K562 (cell line): Measurements from ENCODE around the gene ATP5MC3. TPM values are rescaled to one million over a fixed set of nuclear protein-coding genes. Genes with fewer than 3 reads are reported as not detected.

ENCODE experiments used
- ATAC-seq: fragments of 200-7000 bp; cut with Tn5 transposase; 3 replicates; pipeline ENCODE4 v1.9.1; 2020; ENCODE audit warnings: moderate library complexity
- BruUV-seq: library from RNA; stranded (reverse); fragments of 400-500 nt; replicated peaks from 2 replicates; lab custom pipeline; 2021; lab: Mats Ljungman, UMichigan
- CTCF ChIA-PET: fragments of 300-600 bp; formaldehyde crosslinking; extraction: SDS; loops from one replicate; lab custom pipeline; 2021; ENCODE audit warnings: low intra/inter-chr PET ratio; lab: Yijun Ruan, JAX
- POLR2A ChIA-PET: fragments of 300-600, 350-650 bp; sonication (Branson Sonifier 250); formaldehyde crosslinking; extraction: SDS; loops from one replicate; lab custom pipeline; 2021; ENCODE audit warnings: antibody characterized with exemption, inconsistent platforms; lab: Yijun Ruan, JAX
- DNase-seq, 4 experiments: peaks; one replicate each; pipeline versions ENCODE4 v3.0.0 to v3.0.0-alpha.2; 2011 to 2018; ENCODE audit warnings: low spot score in 3 of 4, mixed read lengths in 3 of 4; ENCODE audit errors: extremely low read depth in 1 of 4
- FAIRE-seq: peaks from 2 replicates; lab custom pipeline; 2011; peaks lifted over from hg19 to GRCh38; lab: Jason Lieb, UNC
- H2AFZ ChIP-seq: 2 replicates; pipeline ENCODE4 v1.6.0; 2011; ENCODE audit warnings: low read depth, low read length, control low read depth, inconsistent platforms
- H3K27ac ChIP-seq: fragments of 200-600 bp; 3 replicates; pipeline ENCODE4 v1.8.0; 2011; ENCODE audit warnings: low read depth, mild to moderate bottlenecking, control low read depth, inconsistent platforms, low read length, moderate library complexity, mixed read lengths; ENCODE audit errors: extremely low read depth
- H3K27me3 ChIP-seq, 2 experiments: fragments of 300-600 bp in 1 of 2; 2 replicates in 1 of 2; 3 replicates in 1 of 2; pipeline versions ENCODE4 v1.6.0 to v1.8.0; 2011; ENCODE audit warnings: inconsistent platforms in 2 of 2, low read length in 2 of 2, mild to moderate bottlenecking in 1 of 2, mixed read lengths in 1 of 2, moderate library complexity in 1 of 2; ENCODE audit not compliant: control insufficient read depth in 2 of 2, insufficient read depth in 2 of 2
- H3K36me3 ChIP-seq: fragments of 300-600 bp; 3 replicates; pipeline ENCODE4 v1.8.0; 2011; ENCODE audit warnings: mild to moderate bottlenecking, low read length, inconsistent platforms; ENCODE audit not compliant: control insufficient read depth, insufficient read depth
- H3K4me1 ChIP-seq, 2 experiments: fragments of 200-600 bp in 1 of 2; replicated peaks in 1 of 2; 2 replicates in 1 of 2; 3 replicates in 1 of 2; pipeline versions ENCODE4 v1.5.1 to v1.8.0; 2011; ENCODE audit warnings: inconsistent platforms in 2 of 2, low read length in 2 of 2, mild to moderate bottlenecking in 1 of 2, mixed read lengths in 1 of 2, moderate library complexity in 1 of 2; ENCODE audit not compliant: control insufficient read depth in 2 of 2, insufficient read depth in 2 of 2
- H3K4me2 ChIP-seq: 2 replicates; pipeline ENCODE4 v1.6.1; 2011; ENCODE audit warnings: low read length, control low read depth, inconsistent platforms, mixed read lengths; ENCODE audit not compliant: insufficient read depth
- H3K4me3 ChIP-seq: fragments of 200-600 bp; sonication (generic), shearing (Covaris generic); 2 replicates; pipeline ENCODE4 v1.5.1; 2016; ENCODE audit warnings: control low read depth, inconsistent platforms
- H3K79me2 ChIP-seq: fragments of 200-600 bp; 3 replicates; pipeline ENCODE4 v1.8.0; 2011; ENCODE audit warnings: low read length, inconsistent platforms; ENCODE audit not compliant: control insufficient read depth, insufficient read depth
- H3K9ac ChIP-seq, 2 experiments: 2 replicates each; pipeline versions ENCODE4 v1.6.0 to v1.6.1; 2011; ENCODE audit warnings: low read depth in 2 of 2, low read length in 2 of 2, control low read depth in 1 of 2, inconsistent platforms in 1 of 2, mild to moderate bottlenecking in 1 of 2, mixed read lengths in 1 of 2; ENCODE audit not compliant: insufficient read depth in 1 of 2
- H3K9me1 ChIP-seq: one replicate; pipeline ENCODE4 v1.6.0; 2011; ENCODE audit warnings: inconsistent platforms, mild to moderate bottlenecking, low read length, moderate library complexity; ENCODE audit not compliant: control insufficient read depth, insufficient read depth
- H3K9me3 ChIP-seq: replicated peaks from 2 replicates; pipeline ENCODE4 v1.5.1; 2011; ENCODE audit warnings: low read depth, low read length, inconsistent platforms; ENCODE audit not compliant: control insufficient read depth, insufficient read depth
- H4K20me1 ChIP-seq: replicated peaks from 2 replicates; pipeline ENCODE4 v1.6.1; 2011; ENCODE audit warnings: low read length, inconsistent platforms, mixed read lengths; ENCODE audit not compliant: control insufficient read depth, insufficient read depth
- CEBPB ChIP-seq: fragments of 450-650 bp; IDR thresholded peaks from 2 replicates; pipeline ENCODE4 v1.6.1; 2016; ENCODE audit warnings: missing genetic modification characterization, missing compliant biosample characterization
- ERF ChIP-seq: fragments of 450-650 bp; formaldehyde crosslinking; IDR thresholded peaks from 2 replicates; pipeline ENCODE4 v1.4.0; 2020; ENCODE audit warnings: mild to moderate bottlenecking, mixed read lengths
- GTF2F1 ChIP-seq: IDR thresholded peaks from 2 replicates; pipeline ENCODE4 v1.6.1; 2011; ENCODE audit warnings: low read depth, low read length, improper control_type of control experiment
- MAFG ChIP-seq: fragments of 450-650 bp; conservative IDR thresholded peaks from 2 replicates; pipeline ENCODE4 v1.6.1; 2016; ENCODE audit warnings: missing genetic modification characterization, missing compliant biosample characterization
- SP1 ChIP-seq: sonication (generic); formaldehyde crosslinking; IDR thresholded peaks from 2 replicates; pipeline ENCODE4 v1.8.1; 2022; ENCODE audit warnings: mild to moderate bottlenecking, missing genetic modification reagents
- ZBTB17 ChIP-seq: fragments of 450-650 bp; formaldehyde crosslinking; IDR thresholded peaks from 2 replicates; pipeline ENCODE4 v1.4.0; 2020; ENCODE audit warnings: mild to moderate bottlenecking
- WGBS: fragments of 100-300 bp; shearing (Covaris generic); methylation state at CpG from one replicate; pipeline ENCODE4 v1.1.6; 2016; ENCODE audit warnings: low coverage, mixed read lengths; ENCODE audit not compliant: insufficient coverage; ENCODE audit errors: missing lambda C conversion rate; 5-methylcytosine and 5-hydroxymethylcytosine counted together
- in situ Hi-C: fragments of 300-500 bp; cut with MboI; formaldehyde crosslinking; loops from 4 replicates; pipeline ENCODE4 v1.15.0; 2018; ENCODE audit warnings: inconsistent platforms, mixed read lengths
- intact Hi-C: fragments of 100-400 bp; cut with micrococcal nuclease; formaldehyde crosslinking; loops from 2 replicates; pipeline ENCODE4 v1.14.2; 2022
- polyA plus RNA-seq, 8 experiments: library from polyadenylated mRNA; depleted of rRNA in 4 of 8; stranded (reverse) in 5 of 8; unstranded in 3 of 8; fragments of >200 nt; fragmentation: Nextera tagmentation in 2 of 8; fragmentation: Illumina TruSeq in 1 of 8; extraction: Ambion mirVana in 2 of 8; extraction: Trizol in 1 of 8; gene quantifications; 2 replicates each; pipeline versions ENCODE4 v1.2.1 to v1.2.3, GENCODE V29; 2011 to 2014; ENCODE audit warnings: inconsistent platforms in 1 of 8, missing spikeins in 1 of 8
- total RNA-seq, 7 experiments: library from RNA; depleted of rRNA in 6 of 7; stranded (reverse); fragments of >200 nt in 6 of 7; fragmentation: Illumina TruSeq in 2 of 7; extraction: Trizol in 2 of 7; gene quantifications; 2 replicates each; pipeline versions ENCODE4 v1.2.1 to v1.2.3, GENCODE V29; 2011 to 2021; ENCODE audit warnings: low replicate concordance in 1 of 7
- TF ChIP-seq, protein P1 (sequence below): fragments of 450-650 bp; IDR thresholded peaks from 2 replicates; pipeline ENCODE4 v1.6.1; 2017; ENCODE audit warnings: antibody characterized with exemption, mild to moderate bottlenecking
- TF ChIP-seq, protein P2 (sequence below): fragments of 450-650 bp; formaldehyde crosslinking; IDR thresholded peaks from 2 replicates; pipeline ENCODE4 v1.4.0; 2020; ENCODE audit warnings: mild to moderate bottlenecking, moderate library complexity
- TF ChIP-seq, protein P3 (sequence below): sonication (generic); formaldehyde crosslinking; IDR thresholded peaks from 2 replicates; pipeline ENCODE4 v1.8.0; 2022; ENCODE audit warnings: mild to moderate bottlenecking, missing genetic modification reagents
- TF ChIP-seq, protein P4 (sequence below): fragments of 150-350 bp; IDR thresholded peaks from 2 replicates; pipeline ENCODE4 v1.6.1; 2014; ENCODE audit warnings: low read depth, mild to moderate bottlenecking, low read length, borderline replicate concordance

Gene ATP5MC3
- total and polyA plus RNA-seq, 9 of the 15 experiments (the other 6 are each of a cell fraction or from before 2014, with no cell fraction given) = 423 to 2,565 (median 1,012) TPM

DNA sequence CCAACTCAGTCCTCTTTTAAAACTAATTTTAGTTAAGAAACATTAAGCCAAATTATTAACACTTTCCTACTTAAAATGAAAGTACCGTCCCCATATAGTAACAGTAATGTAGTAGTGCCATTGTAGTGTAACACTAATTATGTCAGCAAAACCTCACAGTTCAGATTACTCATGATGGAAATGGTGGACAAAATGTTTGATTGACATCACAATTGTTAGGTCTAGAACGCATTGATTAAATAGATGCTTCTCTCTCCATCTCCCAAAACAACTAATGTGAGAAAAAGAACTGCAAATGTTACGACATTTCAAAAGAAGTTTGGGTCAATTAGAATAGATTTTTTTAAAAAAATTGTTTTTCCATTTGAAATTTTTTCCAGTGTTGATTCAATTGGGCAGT is 12.3 kb downstream of the ATP5MC3 start (continued):
- TF ChIP-seq, protein P1, sequence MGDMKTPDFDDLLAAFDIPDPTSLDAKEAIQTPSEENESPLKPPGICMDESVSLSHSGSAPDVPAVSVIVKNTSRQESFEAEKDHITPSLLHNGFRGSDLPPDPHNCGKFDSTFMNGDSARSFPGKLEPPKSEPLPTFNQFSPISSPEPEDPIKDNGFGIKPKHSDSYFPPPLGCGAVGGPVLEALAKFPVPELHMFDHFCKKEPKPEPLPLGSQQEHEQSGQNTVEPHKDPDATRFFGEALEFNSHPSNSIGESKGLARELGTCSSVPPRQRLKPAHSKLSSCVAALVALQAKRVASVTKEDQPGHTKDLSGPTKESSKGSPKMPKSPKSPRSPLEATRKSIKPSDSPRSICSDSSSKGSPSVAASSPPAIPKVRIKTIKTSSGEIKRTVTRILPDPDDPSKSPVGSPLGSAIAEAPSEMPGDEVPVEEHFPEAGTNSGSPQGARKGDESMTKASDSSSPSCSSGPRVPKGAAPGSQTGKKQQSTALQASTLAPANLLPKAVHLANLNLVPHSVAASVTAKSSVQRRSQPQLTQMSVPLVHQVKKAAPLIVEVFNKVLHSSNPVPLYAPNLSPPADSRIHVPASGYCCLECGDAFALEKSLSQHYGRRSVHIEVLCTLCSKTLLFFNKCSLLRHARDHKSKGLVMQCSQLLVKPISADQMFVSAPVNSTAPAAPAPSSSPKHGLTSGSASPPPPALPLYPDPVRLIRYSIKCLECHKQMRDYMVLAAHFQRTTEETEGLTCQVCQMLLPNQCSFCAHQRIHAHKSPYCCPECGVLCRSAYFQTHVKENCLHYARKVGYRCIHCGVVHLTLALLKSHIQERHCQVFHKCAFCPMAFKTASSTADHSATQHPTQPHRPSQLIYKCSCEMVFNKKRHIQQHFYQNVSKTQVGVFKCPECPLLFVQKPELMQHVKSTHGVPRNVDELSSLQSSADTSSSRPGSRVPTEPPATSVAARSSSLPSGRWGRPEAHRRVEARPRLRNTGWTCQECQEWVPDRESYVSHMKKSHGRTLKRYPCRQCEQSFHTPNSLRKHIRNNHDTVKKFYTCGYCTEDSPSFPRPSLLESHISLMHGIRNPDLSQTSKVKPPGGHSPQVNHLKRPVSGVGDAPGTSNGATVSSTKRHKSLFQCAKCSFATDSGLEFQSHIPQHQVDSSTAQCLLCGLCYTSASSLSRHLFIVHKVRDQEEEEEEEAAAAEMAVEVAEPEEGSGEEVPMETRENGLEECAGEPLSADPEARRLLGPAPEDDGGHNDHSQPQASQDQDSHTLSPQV = 0 out of 2 replicates have a peak, but pooled peaks have one; percentile 7
- TF ChIP-seq MAFG (tag) (no peak), CEBPB (tag) (0 out of 2 replicates have a peak, but pooled peaks have one; percentile 35)

DNA sequence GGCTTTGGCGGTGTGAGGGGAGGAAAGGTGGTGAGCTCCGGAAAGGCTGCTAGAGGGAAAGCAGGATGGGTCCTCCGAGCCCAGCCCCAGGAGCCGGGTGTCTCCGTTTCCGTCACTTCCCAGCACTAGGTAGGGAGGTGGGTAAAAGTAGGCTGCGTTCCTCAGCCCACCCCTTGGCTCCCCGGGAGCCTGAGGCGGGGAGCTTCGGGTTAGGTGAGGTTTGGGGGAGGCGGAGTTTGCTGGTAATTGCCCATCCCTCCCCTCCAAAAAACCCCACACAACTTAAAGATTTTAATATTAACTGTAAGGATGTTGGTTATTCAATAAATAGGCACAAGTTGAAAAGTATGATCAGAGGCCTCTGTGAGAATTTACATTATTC is 13.0 kb downstream of the ATP5MC3 start:
- in situ Hi-C loops = loop anchor here (10.0 kb wide), 1 partner anchor 1224 kb away; no protein-coding TSS in a partner anchor
- Histone ChIP-seq H3K27me3 (no peaks in the 10 kb centered on the region), H4K20me1 (no peaks in the 10 kb centered on the region), H3K4me2 (peak overlapping the region; percentile 86), H3K9me3 (peaks cover 3% of the 10 kb centered on the region; the same call in 1 of the 2 replicates), H3K79me2 (peaks cover 68% of the 10 kb centered on the region), H3K36me3 (peaks cover 10% of the 10 kb centered on the region; the same call in 2 of the 3 replicates), H3K9ac (peak overlapping the region; percentile 96 to 99), H3K4me3 (peak overlapping the region; percentile 69), H3K4me1 (peaks cover 10 to 12% of the 10 kb centered on the region in 2 experiments), H3K9me1 (no peaks in the 10 kb centered on the region), H3K27ac (peak overlapping the region; percentile 82), H2AFZ (peak overlapping the region; percentile 91)
- POLR2A ChIA-PET = interaction anchor here (0.5 to 1.3 kb wide), 11 partner anchors 10 to 911 kb away, joined by 3 to 42 read pairs (median 3); no protein-coding TSS in a partner anchor
- TSS peak; percentile 85 for BruUV-seq
- CTCF ChIA-PET = no interaction called here
- 2% methylated on average over 11 of the region's 11 CpGs for WGBS
- intact Hi-C loops = loop anchor here (1.0 to 5.0 kb wide), 3 partner anchors 13 to 834 kb away; partner anchors contain the start of genes ATP5MC3 and LNPK
- FAIRE-seq = no peak
- DNase-seq = no peak
- ATAC-seq = peak; percentile 20
- TF ChIP-seq, protein P2, sequence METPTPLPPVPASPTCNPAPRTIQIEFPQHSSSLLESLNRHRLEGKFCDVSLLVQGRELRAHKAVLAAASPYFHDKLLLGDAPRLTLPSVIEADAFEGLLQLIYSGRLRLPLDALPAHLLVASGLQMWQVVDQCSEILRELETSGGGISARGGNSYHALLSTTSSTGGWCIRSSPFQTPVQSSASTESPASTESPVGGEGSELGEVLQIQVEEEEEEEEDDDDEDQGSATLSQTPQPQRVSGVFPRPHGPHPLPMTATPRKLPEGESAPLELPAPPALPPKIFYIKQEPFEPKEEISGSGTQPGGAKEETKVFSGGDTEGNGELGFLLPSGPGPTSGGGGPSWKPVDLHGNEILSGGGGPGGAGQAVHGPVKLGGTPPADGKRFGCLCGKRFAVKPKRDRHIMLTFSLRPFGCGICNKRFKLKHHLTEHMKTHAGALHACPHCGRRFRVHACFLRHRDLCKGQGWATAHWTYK (CRISPR knock-in tag) = 0 out of 2 replicates have a peak, but pooled peaks have one; percentile 63
- TF ChIP-seq GTF2F1 (0 out of 2 replicates have a peak, but pooled peaks have one; percentile 12), ERF (CRISPR knock-in tag) (0 out of 2 replicates have a peak, but pooled peaks have one; percentile 70), ZBTB17 (CRISPR knock-in tag) (0 out of 2 replicates have a peak, but pooled peaks have one; percentile 46), SP1 (no peak)
- TF ChIP-seq, protein P3, sequence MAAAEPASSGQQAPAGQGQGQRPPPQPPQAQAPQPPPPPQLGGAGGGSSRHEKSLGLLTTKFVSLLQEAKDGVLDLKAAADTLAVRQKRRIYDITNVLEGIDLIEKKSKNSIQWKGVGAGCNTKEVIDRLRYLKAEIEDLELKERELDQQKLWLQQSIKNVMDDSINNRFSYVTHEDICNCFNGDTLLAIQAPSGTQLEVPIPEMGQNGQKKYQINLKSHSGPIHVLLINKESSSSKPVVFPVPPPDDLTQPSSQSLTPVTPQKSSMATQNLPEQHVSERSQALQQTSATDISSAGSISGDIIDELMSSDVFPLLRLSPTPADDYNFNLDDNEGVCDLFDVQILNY (CRISPR knock-in tag) = 0 out of 2 replicates have a peak, but pooled peaks have one; percentile 57
- TF ChIP-seq, protein P4, sequence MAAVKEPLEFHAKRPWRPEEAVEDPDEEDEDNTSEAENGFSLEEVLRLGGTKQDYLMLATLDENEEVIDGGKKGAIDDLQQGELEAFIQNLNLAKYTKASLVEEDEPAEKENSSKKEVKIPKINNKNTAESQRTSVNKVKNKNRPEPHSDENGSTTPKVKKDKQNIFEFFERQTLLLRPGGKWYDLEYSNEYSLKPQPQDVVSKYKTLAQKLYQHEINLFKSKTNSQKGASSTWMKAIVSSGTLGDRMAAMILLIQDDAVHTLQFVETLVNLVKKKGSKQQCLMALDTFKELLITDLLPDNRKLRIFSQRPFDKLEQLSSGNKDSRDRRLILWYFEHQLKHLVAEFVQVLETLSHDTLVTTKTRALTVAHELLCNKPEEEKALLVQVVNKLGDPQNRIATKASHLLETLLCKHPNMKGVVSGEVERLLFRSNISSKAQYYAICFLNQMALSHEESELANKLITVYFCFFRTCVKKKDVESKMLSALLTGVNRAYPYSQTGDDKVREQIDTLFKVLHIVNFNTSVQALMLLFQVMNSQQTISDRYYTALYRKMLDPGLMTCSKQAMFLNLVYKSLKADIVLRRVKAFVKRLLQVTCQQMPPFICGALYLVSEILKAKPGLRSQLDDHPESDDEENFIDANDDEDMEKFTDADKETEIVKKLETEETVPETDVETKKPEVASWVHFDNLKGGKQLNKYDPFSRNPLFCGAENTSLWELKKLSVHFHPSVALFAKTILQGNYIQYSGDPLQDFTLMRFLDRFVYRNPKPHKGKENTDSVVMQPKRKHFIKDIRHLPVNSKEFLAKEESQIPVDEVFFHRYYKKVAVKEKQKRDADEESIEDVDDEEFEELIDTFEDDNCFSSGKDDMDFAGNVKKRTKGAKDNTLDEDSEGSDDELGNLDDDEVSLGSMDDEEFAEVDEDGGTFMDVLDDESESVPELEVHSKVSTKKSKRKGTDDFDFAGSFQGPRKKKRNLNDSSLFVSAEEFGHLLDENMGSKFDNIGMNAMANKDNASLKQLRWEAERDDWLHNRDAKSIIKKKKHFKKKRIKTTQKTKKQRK = no peak
